ENCODE results near the gene SEMA3A.

Gene SEMA3A

DNA sequence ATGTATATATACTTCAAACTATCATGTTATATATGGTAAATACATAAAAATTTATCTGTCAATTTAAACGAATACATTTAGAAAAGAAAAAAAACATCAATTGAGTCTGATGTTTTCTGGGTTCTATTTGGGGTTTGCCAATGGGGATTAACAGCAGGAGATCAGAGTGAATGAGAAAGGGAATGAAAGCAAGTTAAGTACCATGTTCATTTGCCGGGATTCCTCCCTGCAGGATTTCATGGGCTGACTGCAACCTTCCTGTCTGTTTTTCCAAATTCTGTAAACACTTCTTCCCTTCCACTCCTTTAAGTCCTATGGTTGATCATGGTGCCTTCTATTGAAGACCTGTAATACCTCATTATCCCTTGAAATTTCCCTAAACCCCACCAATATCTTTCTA, 33.9 kb upstream of the SEMA3A start:
- no peak overlapping the region for H3K27ac ChIP-seq (ENCODE audit: low read length)
- no peaks in the 10 kb centered on the region for H3K4me1 ChIP-seq (ENCODE audit: low read length)
- H3K4me3 ChIP-seq (ENCODE audit: low read length): no peak overlapping the region
- H3K79me2 ChIP-seq (ENCODE audit: low read length): no peaks in the 10 kb centered on the region
- TF ChIP-seq, protein P1, sequence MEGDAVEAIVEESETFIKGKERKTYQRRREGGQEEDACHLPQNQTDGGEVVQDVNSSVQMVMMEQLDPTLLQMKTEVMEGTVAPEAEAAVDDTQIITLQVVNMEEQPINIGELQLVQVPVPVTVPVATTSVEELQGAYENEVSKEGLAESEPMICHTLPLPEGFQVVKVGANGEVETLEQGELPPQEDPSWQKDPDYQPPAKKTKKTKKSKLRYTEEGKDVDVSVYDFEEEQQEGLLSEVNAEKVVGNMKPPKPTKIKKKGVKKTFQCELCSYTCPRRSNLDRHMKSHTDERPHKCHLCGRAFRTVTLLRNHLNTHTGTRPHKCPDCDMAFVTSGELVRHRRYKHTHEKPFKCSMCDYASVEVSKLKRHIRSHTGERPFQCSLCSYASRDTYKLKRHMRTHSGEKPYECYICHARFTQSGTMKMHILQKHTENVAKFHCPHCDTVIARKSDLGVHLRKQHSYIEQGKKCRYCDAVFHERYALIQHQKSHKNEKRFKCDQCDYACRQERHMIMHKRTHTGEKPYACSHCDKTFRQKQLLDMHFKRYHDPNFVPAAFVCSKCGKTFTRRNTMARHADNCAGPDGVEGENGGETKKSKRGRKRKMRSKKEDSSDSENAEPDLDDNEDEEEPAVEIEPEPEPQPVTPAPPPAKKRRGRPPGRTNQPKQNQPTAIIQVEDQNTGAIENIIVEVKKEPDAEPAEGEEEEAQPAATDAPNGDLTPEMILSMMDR (IDR thresholded peaks at IDR 0.05; ENCODE audit: low read depth, low read length): no peak
- TF ChIP-seq EZH2phosphoT487 (IDR thresholded peaks at IDR 0.05; ENCODE audit: low read depth): no peak
- no peaks in the 10 kb centered on the region for H3K9me3 ChIP-seq (ENCODE audit: insufficient read depth, low read length)
- no peaks in the 10 kb centered on the region for H3K36me3 ChIP-seq (replicated peaks; ENCODE audit: low read depth, low read length)
- H4K20me1 ChIP-seq (ENCODE audit: insufficient read depth, low read length): no peaks in the 10 kb centered on the region
- H2AFZ ChIP-seq (ENCODE audit: low read depth, low read length): no peak overlapping the region
- H3K27me3 ChIP-seq (ENCODE audit: low read depth, low read length): no peaks in the 10 kb centered on the region
- no peak overlapping the region for H3K9ac ChIP-seq (ENCODE audit: low read length)
- no peak overlapping the region for H3K4me2 ChIP-seq (ENCODE audit: low read length)

DNA sequence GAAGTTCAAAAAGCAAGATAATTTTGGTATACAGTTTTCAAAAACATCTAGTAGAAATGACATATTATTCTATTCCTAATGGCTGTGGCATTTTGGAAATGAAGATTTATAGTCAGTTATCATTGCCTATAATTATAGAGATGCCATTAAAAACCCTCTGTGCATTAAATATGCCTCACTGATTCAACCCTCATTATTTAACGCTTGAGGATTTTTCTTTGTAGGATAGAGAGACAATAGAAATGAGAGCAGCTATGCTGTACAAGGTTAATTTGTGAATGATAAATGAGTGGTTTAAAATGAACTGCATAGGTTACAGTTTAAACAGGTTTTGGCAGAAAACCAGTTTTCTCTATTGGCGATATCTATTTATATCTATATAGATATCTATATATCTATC, 32.2 kb upstream of the SEMA3A start:
- no peaks in the 10 kb centered on the region for H3K36me3 ChIP-seq (replicated peaks; ENCODE audit: low read depth, low read length)
- H3K79me2 ChIP-seq (ENCODE audit: low read length): no peaks in the 10 kb centered on the region
- no peak for TF ChIP-seq EZH2phosphoT487 (IDR thresholded peaks at IDR 0.05; ENCODE audit: low read depth)
- TF ChIP-seq, protein P1 (IDR thresholded peaks at IDR 0.05; ENCODE audit: low read depth, low read length): no peak
- no peaks in the 10 kb centered on the region for H3K4me1 ChIP-seq (ENCODE audit: low read length)
- no peak overlapping the region for H3K9ac ChIP-seq (ENCODE audit: low read length)
- H4K20me1 ChIP-seq (ENCODE audit: insufficient read depth, low read length): no peaks in the 10 kb centered on the region
- H2AFZ ChIP-seq (ENCODE audit: low read depth, low read length): no peak overlapping the region
- H3K27me3 ChIP-seq (ENCODE audit: low read depth, low read length): no peaks in the 10 kb centered on the region
- no peak overlapping the region for H3K4me3 ChIP-seq (ENCODE audit: low read length)
- no peaks in the 10 kb centered on the region for H3K9me3 ChIP-seq (ENCODE audit: insufficient read depth, low read length)
- no peak overlapping the region for H3K27ac ChIP-seq (ENCODE audit: low read length)
- no peak overlapping the region for H3K4me2 ChIP-seq (ENCODE audit: low read length)

DNA sequence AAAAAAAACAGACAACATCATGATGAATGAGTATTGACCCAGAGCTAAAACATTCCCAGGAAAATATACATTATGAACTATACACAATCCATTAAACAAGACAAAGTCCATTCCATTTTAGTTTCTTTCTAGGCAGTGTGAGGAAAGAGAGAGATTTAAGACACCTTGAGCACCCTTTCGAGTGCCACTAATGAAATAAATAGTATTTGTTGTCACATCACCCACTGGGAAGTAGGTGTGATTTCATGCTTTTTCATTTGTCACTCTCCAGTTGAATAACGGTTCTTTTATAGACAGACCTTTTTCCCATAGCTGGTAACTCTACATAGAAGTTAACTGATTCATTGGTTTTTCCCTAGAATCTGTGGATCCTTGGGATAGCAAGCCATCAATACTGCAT, 29.9 kb upstream of the SEMA3A start:
- Histone ChIP-seq H3K9me3 (ENCODE audit: insufficient read depth, low read length) (0 out of 2 replicates have a peak, but pooled peaks cover 3% of the 10 kb centered on the region), H3K27me3 (ENCODE audit: low read depth, low read length) (no peaks in the 10 kb centered on the region), H3K79me2 (ENCODE audit: low read length) (no peaks in the 10 kb centered on the region), H3K4me3 (ENCODE audit: low read length) (no peak overlapping the region), H4K20me1 (ENCODE audit: insufficient read depth, low read length) (no peaks in the 10 kb centered on the region), H2AFZ (ENCODE audit: low read depth, low read length) (no peak overlapping the region), H3K27ac (ENCODE audit: low read length) (no peak overlapping the region), H3K4me2 (ENCODE audit: low read length) (no peak overlapping the region), H3K9ac (ENCODE audit: low read length) (no peak overlapping the region), H3K4me1 (ENCODE audit: low read length) (no peaks in the 10 kb centered on the region), H3K36me3 (replicated peaks; ENCODE audit: low read depth, low read length) (no peaks in the 10 kb centered on the region)
- TF ChIP-seq, protein P1 (IDR thresholded peaks at IDR 0.05; ENCODE audit: low read depth, low read length): no peak
- no peak for TF ChIP-seq EZH2phosphoT487 (IDR thresholded peaks at IDR 0.05; ENCODE audit: low read depth)

DNA sequence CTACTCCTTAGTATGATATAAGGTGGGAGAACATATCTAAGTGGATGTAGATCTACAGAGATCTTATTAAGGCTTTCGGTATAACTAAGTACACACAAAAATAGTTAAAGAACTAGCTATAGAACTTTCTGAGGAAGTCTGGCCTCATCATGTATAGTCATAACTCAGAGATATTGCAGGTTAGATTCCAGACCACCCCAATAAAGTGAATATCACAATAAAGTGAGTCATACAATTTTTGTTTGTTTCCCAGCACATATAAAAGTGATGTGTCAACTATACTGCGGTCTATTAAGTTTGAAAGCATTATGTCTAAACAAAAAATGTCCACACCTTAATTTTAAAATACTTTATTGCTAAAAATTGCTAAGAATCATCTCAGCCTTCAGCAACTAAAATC, 24.7 kb upstream of the SEMA3A start:
- Histone ChIP-seq H3K36me3 (replicated peaks; ENCODE audit: low read depth, low read length) (no peaks in the 10 kb centered on the region), H3K9ac (ENCODE audit: low read length) (no peak overlapping the region), H3K4me1 (ENCODE audit: low read length) (no peaks in the 10 kb centered on the region), H3K79me2 (ENCODE audit: low read length) (no peaks in the 10 kb centered on the region), H3K4me3 (ENCODE audit: low read length) (no peak overlapping the region), H4K20me1 (ENCODE audit: insufficient read depth, low read length) (no peaks in the 10 kb centered on the region), H3K9me3 (ENCODE audit: insufficient read depth, low read length) (0 out of 2 replicates have a peak, but pooled peaks cover 3% of the 10 kb centered on the region), H3K27me3 (ENCODE audit: low read depth, low read length) (no peaks in the 10 kb centered on the region), H2AFZ (ENCODE audit: low read depth, low read length) (no peak overlapping the region), H3K27ac (ENCODE audit: low read length) (no peak overlapping the region), H3K4me2 (ENCODE audit: low read length) (no peak overlapping the region)
- TF ChIP-seq, protein P1 (IDR thresholded peaks at IDR 0.05; ENCODE audit: low read depth, low read length): no peak
- no peak for TF ChIP-seq EZH2phosphoT487 (IDR thresholded peaks at IDR 0.05; ENCODE audit: low read depth)

All from OCI-LY3 (cell line).